NB4 (cell line): Measurements from ENCODE around the gene PARP8.
A peak's percentile ranks its signal among the peaks of the same experiment; 100 is the strongest.

Experiments used
- DNase-seq: peaks from one replicate; pipeline ENCODE4 v3.0.0; 2010; ENCODE audit warnings: low read depth
- H3K4me3 ChIP-seq: one replicate; pipeline ENCODE4 v1.5.1; 2011; ENCODE audit warnings: mild to moderate bottlenecking, low read depth, low read length, moderate library complexity
- MYC ChIP-seq: IDR thresholded peaks from 2 replicates; pipeline ENCODE4 v1.6.1; 2011; ENCODE audit warnings: low read depth, low read length
- POLR2A ChIP-seq: IDR thresholded peaks from 2 replicates; pipeline ENCODE4 v1.6.1; 2011; ENCODE audit warnings: mild to moderate bottlenecking; ENCODE audit not compliant: insufficient read length; ENCODE audit errors: extremely low read depth
- TF ChIP-seq, protein P1 (sequence below): IDR thresholded peaks from one replicate; pipeline ENCODE4 v1.5.1; 2012; ENCODE audit warnings: low read depth, low read length
- TF ChIP-seq, protein P2 (sequence below): IDR thresholded peaks from 2 replicates; pipeline ENCODE4 v1.6.1; 2011; ENCODE audit warnings: low read depth, low read length

The PARP8 gene

DNA sequence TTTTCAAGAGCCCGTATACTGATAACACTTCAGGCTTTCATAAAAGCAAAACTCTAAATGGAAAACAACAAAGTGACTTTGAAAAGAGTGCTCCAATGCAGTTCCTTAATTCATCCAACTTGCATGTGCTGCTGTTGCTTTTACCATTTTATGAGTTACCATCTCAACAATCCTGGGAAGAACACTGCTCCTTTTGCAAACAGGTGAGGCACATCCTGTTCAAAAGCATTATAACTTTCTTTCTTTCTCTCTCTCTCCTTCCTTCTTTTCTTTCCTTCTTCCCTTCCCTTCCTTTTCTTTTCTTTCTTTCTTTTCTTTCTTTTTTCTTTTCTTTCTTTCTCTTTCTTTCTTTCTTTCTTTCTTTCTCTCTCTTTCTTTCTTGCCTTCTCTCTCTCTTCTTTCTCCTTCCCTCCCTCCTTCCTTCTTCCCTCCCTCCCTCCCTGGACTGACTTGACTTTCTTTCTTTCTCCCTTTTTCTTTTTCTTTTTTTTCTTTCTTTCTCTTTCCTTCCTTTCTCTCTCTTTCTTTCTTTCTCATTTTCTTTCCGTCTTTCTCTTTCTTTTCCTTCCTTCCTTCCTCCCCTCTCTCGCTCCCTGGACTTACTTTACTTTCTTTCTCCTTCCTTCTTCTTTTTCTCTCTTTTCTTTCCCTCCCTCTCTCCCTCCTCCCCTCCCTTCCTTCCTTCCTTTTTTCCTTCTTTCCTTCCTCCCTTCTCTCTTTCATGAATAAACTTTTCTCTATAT lies 11.2 kb upstream of the PARP8 start:
- H3K4me3 ChIP-seq: no peak overlapping the region
- TF ChIP-seq POLR2A (no peak), MYC (no peak)
- TF ChIP-seq, protein P1, sequence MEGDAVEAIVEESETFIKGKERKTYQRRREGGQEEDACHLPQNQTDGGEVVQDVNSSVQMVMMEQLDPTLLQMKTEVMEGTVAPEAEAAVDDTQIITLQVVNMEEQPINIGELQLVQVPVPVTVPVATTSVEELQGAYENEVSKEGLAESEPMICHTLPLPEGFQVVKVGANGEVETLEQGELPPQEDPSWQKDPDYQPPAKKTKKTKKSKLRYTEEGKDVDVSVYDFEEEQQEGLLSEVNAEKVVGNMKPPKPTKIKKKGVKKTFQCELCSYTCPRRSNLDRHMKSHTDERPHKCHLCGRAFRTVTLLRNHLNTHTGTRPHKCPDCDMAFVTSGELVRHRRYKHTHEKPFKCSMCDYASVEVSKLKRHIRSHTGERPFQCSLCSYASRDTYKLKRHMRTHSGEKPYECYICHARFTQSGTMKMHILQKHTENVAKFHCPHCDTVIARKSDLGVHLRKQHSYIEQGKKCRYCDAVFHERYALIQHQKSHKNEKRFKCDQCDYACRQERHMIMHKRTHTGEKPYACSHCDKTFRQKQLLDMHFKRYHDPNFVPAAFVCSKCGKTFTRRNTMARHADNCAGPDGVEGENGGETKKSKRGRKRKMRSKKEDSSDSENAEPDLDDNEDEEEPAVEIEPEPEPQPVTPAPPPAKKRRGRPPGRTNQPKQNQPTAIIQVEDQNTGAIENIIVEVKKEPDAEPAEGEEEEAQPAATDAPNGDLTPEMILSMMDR: no peak
- TF ChIP-seq, protein P2, sequence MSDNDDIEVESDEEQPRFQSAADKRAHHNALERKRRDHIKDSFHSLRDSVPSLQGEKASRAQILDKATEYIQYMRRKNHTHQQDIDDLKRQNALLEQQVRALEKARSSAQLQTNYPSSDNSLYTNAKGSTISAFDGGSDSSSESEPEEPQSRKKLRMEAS: no peak
- no peak for DNase-seq

DNA sequence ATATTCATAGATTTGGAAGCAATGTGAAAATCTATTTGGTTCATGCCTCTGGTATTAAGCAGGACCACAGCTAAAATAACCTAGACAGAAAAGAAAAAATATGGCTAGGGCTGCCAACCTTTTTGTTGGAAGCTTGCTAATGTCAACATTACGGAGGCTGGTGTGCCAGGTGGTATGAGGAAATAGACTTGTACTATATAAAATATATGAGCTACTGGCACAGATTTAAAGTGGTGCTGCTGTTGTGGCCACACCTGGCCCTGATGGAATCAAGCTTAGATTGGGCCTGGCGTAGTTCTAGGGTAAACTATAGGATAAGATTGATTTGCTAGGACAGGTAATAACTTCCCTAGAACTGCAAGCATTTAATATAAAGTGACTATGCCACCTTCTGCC lies 10.6 kb upstream of the PARP8 start:
- DNase-seq: no peak
- no peak overlapping the region for H3K4me3 ChIP-seq
- TF ChIP-seq, protein P2: no peak
- TF ChIP-seq POLR2A (no peak), MYC (no peak)
- TF ChIP-seq, protein P1: no peak

DNA sequence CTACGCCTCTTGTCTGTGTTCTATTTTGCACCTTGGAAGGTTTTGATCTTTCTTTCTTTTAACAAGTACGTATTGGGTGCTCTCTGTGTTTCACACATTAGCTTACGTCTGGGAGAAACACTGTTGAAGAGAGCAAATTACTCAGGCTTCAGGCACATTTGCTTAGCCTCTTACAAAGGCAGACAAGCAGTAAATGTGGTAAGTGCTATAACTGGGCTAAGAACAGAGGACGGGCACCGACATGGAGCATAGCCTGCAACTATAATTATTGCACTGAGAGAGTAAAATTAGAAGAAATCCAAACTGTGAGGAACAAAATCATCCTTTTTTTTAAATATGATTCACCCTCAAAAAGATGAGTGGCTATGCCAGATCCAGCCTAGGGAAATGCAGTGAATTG lies 9.4 kb upstream of the PARP8 start:
- TF ChIP-seq, protein P1: no peak
- TF ChIP-seq, protein P2: no peak
- no peak for TF ChIP-seq MYC
- no peak for TF ChIP-seq POLR2A
- DNase-seq: no peak
- H3K4me3 ChIP-seq: no peak overlapping the region

DNA sequence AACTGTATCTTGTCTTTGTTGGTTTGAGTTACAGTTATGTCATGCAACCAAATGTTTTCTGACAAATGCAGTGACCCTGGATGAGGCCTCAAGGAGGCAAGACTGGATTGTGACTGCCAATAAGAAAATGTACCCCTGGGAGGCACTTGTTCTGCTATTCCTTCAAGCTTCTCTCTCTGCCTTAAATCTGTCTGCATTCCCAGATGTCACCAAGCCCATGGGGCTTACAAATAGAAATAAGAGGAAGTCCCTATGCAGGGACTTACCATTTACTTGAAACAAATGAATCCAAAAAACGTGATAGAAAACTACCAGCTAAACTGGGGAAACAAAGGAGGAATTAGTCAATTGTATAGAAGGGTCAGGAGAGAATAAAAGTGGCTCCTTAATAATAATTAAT lies 8.2 kb upstream of the PARP8 start:
- TF ChIP-seq, protein P2: no peak
- TF ChIP-seq POLR2A: no peak
- TF ChIP-seq, protein P1: no peak
- peak; percentile 32; the same call in 1 of the 2 replicates for TF ChIP-seq MYC

DNA sequence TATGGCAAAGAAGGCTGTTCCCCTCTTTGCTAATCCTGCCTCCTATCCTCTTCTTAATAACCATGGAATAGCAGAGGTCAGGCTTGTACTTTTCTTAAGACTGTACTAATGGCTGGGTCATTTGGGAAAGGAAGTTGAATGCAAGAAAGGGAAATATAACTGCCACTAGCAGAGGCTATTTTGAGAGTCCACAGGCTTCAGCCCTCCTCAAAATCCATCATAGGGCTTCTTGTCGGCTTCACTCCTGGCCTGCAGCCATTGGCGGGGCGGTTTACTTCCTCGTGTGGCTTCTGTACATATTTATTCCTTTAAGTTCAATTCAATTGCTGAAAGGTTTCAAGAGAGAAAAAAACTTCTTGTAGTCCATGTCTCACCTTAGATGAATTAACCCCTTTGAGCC lies 2.8 kb upstream of the PARP8 start:
- H3K4me3 ChIP-seq: no peak overlapping the region
- TF ChIP-seq, protein P2: no peak
- TF ChIP-seq POLR2A (no peak), MYC (no peak)
- TF ChIP-seq, protein P1: no peak
- DNase-seq: peak; percentile 63

More for the DNA sequence above, 8.2 kb upstream of the PARP8 start:
- H3K4me3 ChIP-seq: no peak overlapping the region
- peak; percentile 79 for DNase-seq
